ENCODE results near the gene ISCA1.
"Not testable (repeated sequence)": the region's sequence is repeated elsewhere in the genome, so short reads cannot be mapped to it uniquely, and the experiment has no call there.

GRCh38 chr9:86290341-86290740, 8.0 kb upstream of the ISCA1 start:
- not testable (repeated sequence) for TF ChIP-seq CTCF, POLR2A, POLR2AphosphoS5 (IDR thresholded peaks at IDR 0.05)
